Aorta (tissue), 5 donors: ENCODE results near the gene COMMD1. TPM values are rescaled to one million over a fixed set of nuclear protein-coding genes. Genes with fewer than 3 reads are reported as not detected.
"Not testable (repeated sequence)": the region's sequence is repeated elsewhere in the genome, so short reads cannot be mapped to it uniquely, and the experiment has no call there.

Source experiments
- ATAC-seq: fragments of 200-7000 bp; cut with Tn5 transposase; one replicate; pipeline ENCODE4 v1.9.1; 2022; ENCODE audit warnings: moderate library complexity; ENCODE audit not compliant: low FRiP score
- DNase-seq, 2 donors: peaks; one replicate each; pipeline ENCODE4 v3.0.0-alpha.2; 2020
- H3K27ac ChIP-seq, 2 donors: one replicate each; pipeline ENCODE4 v1.5.1; 2013; ENCODE audit warnings: low read length in 2 of 2, mild to moderate bottlenecking in 2 of 2, moderate library complexity in 2 of 2, control low read depth in 1 of 2, inconsistent platforms in 1 of 2, low read depth in 1 of 2
- H3K27me3 ChIP-seq, 2 donors: one replicate each; pipeline ENCODE4 v1.6.1; 2013; ENCODE audit warnings: control low read depth in 1 of 2, low read length in 1 of 2, mild to moderate bottlenecking in 1 of 2, moderate library complexity in 1 of 2; ENCODE audit not compliant: insufficient read depth in 2 of 2, control insufficient read depth in 1 of 2
- H3K36me3 ChIP-seq, 2 donors: one replicate each; pipeline ENCODE4 v1.6.1; 2013; ENCODE audit warnings: control low read depth in 1 of 2, low read length in 1 of 2, mild to moderate bottlenecking in 1 of 2; ENCODE audit not compliant: insufficient read depth in 2 of 2, control insufficient read depth in 1 of 2
- H3K4me1 ChIP-seq, 2 donors: one replicate each; pipeline ENCODE4 v1.6.1; 2013; ENCODE audit warnings: low read length in 2 of 2, control low read depth in 1 of 2, mild to moderate bottlenecking in 1 of 2, moderate library complexity in 1 of 2; ENCODE audit not compliant: insufficient read depth in 2 of 2, control insufficient read depth in 1 of 2
- H3K4me3 ChIP-seq, 2 donors: one replicate each; pipeline ENCODE4 v1.5.1; 2013; ENCODE audit warnings: low read length in 2 of 2, control low read depth in 1 of 2, mild to moderate bottlenecking in 1 of 2
- H3K9me3 ChIP-seq: one replicate; pipeline ENCODE4 v1.6.1; 2013; ENCODE audit warnings: mild to moderate bottlenecking, low read length; ENCODE audit not compliant: control insufficient read depth
- WGBS, 2 donors: extraction: QIAGEN DNeasy Blood & Tissue Kit; methylation state at CpG; one replicate each; pipeline ENCODE4 v1.1.7; 2013; 5-methylcytosine and 5-hydroxymethylcytosine counted together
- intact Hi-C, 2 donors: fragments of 100-400 bp; cut with DNase I; formaldehyde crosslinking; loops; one replicate each; pipeline versions ENCODE4 v1.14.2 to v1.15.0; 2022
- polyA plus RNA-seq, 2 donors: library from polyadenylated mRNA; stranded (reverse); fragments of 200-250 nt; gene quantifications; one replicate each; pipeline ENCODE4 v1.2.3, GENCODE V29; 2013
- total RNA-seq, 2 donors: library from RNA; stranded (reverse); fragmentation: NEBNext Ultra II Directional; extraction: Animal tissue kit (Norgen Biotek cat#: 25700); gene quantifications; one replicate each; pipeline ENCODE4 v1.2.1, GENCODE V29; 2021
- donor health status: healthy with polysubstance abuse.
- donor health status: Bipolar disorder and iron deficiency.
- donor health status: DM: no; HTN: no; CAD: no.
- donor health status: DM: no; HTN: no; CAD: no.
- donor health status: DM: yes; HTN: yes; CAD: no.

COMMD1 gene
- total and polyA plus RNA-seq, 4 donors: 38.1 to 70.2 (median 49.3) TPM

DNA sequence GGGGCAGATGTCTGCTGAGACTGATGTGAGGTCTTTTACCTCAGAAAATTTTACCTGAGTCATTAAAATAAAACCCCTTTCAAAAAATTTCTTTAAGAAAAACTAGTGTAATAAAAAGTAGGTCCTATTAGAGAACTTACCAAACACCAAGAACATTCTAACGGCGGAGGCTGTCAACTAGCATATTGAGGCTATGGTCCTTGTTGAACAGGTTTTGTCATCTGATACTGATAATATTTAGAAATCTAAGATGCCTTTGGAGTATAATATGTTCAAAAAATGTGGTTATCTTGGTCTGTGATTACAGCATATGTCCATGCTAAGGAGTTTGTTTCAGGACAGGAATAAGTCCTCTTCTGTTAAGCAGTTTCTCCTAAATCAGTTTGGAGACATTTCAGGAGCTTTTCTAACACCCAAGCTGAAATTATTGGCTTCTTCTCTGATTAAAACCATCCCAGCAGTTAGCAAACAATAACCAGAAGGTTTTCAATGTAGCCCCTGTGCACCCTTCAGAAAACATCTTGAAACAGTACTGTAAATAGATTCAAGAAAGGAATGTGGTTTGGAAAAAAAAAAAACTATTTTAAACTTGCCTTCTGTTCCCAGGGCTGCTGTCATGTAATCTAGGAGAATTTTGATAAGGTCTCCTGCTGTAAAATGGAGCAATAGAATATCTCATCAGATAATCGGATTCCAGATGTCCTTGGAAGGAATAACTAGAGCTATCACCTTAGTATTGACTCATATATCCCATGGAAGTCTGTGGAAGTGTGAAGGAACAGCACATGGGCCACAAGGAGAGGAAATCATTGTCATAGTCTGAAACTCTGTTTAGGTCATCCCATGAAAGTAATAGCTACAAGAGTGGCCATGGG lies 231.7 kb downstream of the COMMD1 start:
- peaks cover 3 to 6% of the 10 kb centered on the region in 2 donors for H3K4me1 ChIP-seq
- H3K36me3 ChIP-seq: no peaks in the 10 kb centered on the region
- H3K4me3 ChIP-seq: no peak overlapping the region
- ATAC-seq (no peak), DNase-seq (no peak)
- peaks cover 2% of the 10 kb centered on the region for H3K9me3 ChIP-seq
- H3K27me3 ChIP-seq: no peaks in the 10 kb centered on the region
- intact Hi-C loops: no loop called here
- 76 to 80% methylated on average over 3 of the region's 3 CpGs for WGBS, 2 donors
- no peak overlapping the region for H3K27ac ChIP-seq

DNA sequence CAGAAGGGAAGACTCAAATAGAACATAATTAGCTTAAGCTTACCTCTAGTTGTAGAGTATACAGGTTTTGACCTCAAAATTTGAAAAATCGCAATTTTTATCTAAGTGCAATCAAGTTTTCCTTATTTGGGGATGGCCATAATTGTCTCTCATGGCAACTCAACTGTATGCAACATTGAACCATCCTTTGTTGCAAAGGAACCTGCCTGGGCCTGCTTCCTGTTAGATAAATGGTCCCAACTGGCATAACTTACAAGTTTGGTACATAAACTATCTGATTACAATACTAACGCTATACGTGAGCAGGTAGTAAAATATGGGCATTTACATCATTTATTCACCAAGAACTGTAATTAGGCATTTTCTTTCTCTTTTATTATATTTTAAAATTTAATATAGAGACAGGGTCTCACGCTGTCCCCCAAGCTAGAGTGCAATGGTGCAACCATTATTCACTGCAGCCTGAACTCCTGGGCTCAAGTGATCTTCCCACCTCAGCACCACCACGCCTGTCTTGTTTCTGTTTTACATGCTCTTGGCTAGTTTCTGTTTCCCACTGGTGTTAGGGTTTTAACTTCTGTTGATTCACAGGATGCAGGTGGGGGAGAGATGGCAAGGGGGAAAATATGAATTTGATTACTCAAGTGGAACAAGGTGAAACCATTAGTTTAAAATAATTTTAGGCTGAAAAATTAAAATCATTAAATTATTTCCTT lies 235.1 kb downstream of the COMMD1 start:
- DNase-seq: no peak
- WGBS, 2 donors: 93 to 97% methylated on average over 5 of the region's 5 CpGs
- H3K9me3 ChIP-seq: no peaks in the 10 kb centered on the region
- no peaks in the 10 kb centered on the region for H3K27me3 ChIP-seq
- H3K27ac ChIP-seq: no peak overlapping the region
- intact Hi-C loops: no loop called here
- H3K36me3 ChIP-seq: no peaks in the 10 kb centered on the region
- no peak overlapping the region for H3K4me3 ChIP-seq
- ATAC-seq: no peak
- peaks cover 0 to 6% of the 10 kb centered on the region in 2 donors for H3K4me1 ChIP-seq

GRCh38 chr2:62141142-62141740 lies 235.8 kb downstream of the COMMD1 start:
- ATAC-seq: no peak
- H3K4me3 ChIP-seq: no peak overlapping the region
- 56 to 71% methylated on average over 2 of the region's 2 CpGs for WGBS, 2 donors
- peaks cover 0 to 6% of the 10 kb centered on the region in 2 donors for H3K4me1 ChIP-seq
- no peak overlapping the region for H3K27ac ChIP-seq
- intact Hi-C loops: no loop called here
- no peak for DNase-seq
- no peaks in the 10 kb centered on the region for H3K36me3 ChIP-seq
- no peaks in the 10 kb centered on the region for H3K27me3 ChIP-seq
- H3K9me3 ChIP-seq: no peaks in the 10 kb centered on the region

GRCh38 chr2:62142054-62142453 lies 236.6 kb downstream of the COMMD1 start:
- DNase-seq (no peak), ATAC-seq (no peak)
- Histone ChIP-seq H3K36me3 (no peaks in the 10 kb centered on the region), H3K27ac (no peak overlapping the region), H3K9me3 (no peaks in the 10 kb centered on the region), H3K27me3 (no peaks in the 10 kb centered on the region), H3K4me3 (no peak overlapping the region), H3K4me1 (peaks cover 0 to 6% of the 10 kb centered on the region in 2 donors)
- intact Hi-C loops: no loop called here
- 86 to 88% methylated on average over 4 of the region's 4 CpGs for WGBS, 2 donors

GRCh38 chr2:62143696-62144095 lies 238.2 kb downstream of the COMMD1 start:
- peaks cover 0 to 1% of the 10 kb centered on the region in 2 donors for H3K4me1 ChIP-seq
- H3K36me3 ChIP-seq: no peaks in the 10 kb centered on the region
- no peak for ATAC-seq
- H3K4me3 ChIP-seq: no peak overlapping the region
- H3K27ac ChIP-seq: no peak overlapping the region
- H3K9me3 ChIP-seq: no peaks in the 10 kb centered on the region
- intact Hi-C loops: no loop called here
- no peaks in the 10 kb centered on the region for H3K27me3 ChIP-seq
- no peak for DNase-seq

GRCh38 chr2:62144689-62145477 lies 239.4 kb downstream of the COMMD1 start:
- DNase-seq: no peak
- Histone ChIP-seq H3K9me3 (no peaks in the 10 kb centered on the region), H3K27ac (no peak overlapping the region), H3K4me3 (no peak overlapping the region), H3K27me3 (no peaks in the 10 kb centered on the region), H3K4me1 (no peaks in the 10 kb centered on the region), H3K36me3 (no peaks in the 10 kb centered on the region)
- WGBS, 2 donors: 96 to 99% methylated on average over 5 of the region's 5 CpGs
- intact Hi-C loops: no loop called here
- ATAC-seq: no peak

GRCh38 chr2:62145478-62146100 lies 240.1 kb downstream of the COMMD1 start:
- Histone ChIP-seq H3K4me3 (no peak overlapping the region), H3K36me3 (no peaks in the 10 kb centered on the region), H3K27ac (no peak overlapping the region), H3K4me1 (no peaks in the 10 kb centered on the region), H3K27me3 (no peaks in the 10 kb centered on the region), H3K9me3 (no peaks in the 10 kb centered on the region)
- DNase-seq: no peak
- no peak for ATAC-seq
- 96 to 97% methylated on average over 5 of the region's 5 CpGs for WGBS, 2 donors
- intact Hi-C loops: no loop called here

GRCh38 chr2:62146790-62147189 lies 241.3 kb downstream of the COMMD1 start:
- H3K9me3 ChIP-seq, H3K27ac ChIP-seq, H3K4me1 ChIP-seq, ATAC-seq, DNase-seq, H3K4me3 ChIP-seq, intact Hi-C loops, H3K36me3 ChIP-seq, H3K27me3 ChIP-seq: not testable (repeated sequence)
- 95 to 97% methylated on average over 7 of the region's 7 CpGs for WGBS, 2 donors
